GM19438 (cell line): Measurements from ENCODE around the gene RASEF.
"Not testable (repeated sequence)": the region's sequence is repeated elsewhere in the genome, so short reads cannot be mapped to it uniquely, and the experiment has no call there.

ENCODE experiments used
- ATAC-seq: cut with Tn5 transposase; IDR thresholded peaks from one replicate; pipeline ENCODE4 v1.9.1; 2021; ENCODE audit warnings: low read depth; ENCODE audit not compliant: unreplicated experiment

RASEF gene

GRCh38 chr9:82987370-82988189 is 75.4 kb downstream of the RASEF start:
- no peak for ATAC-seq

- ATAC-seq, result no peak
Observed at GRCh38 chr9:82981552-82981951, 81.4 kb downstream of the RASEF start.

GRCh38 chr9:82975176-82975575 is 87.8 kb downstream of the RASEF start:
- ATAC-seq, result no peak

- no peak for ATAC-seq
Observed at GRCh38 chr9:82972446-82972845, 90.5 kb downstream of the RASEF start.

GRCh38 chr9:82970359-82970758 is 92.6 kb downstream of the RASEF start:
- ATAC-seq, result no peak

- no peak for ATAC-seq
Observed at GRCh38 chr9:82969291-82969690, 93.7 kb downstream of the RASEF start.

- no peak for ATAC-seq
Observed at GRCh38 chr9:82968816-82969215, 94.1 kb downstream of the RASEF start.

- ATAC-seq, result no peak
Observed at GRCh38 chr9:82968388-82968787, 94.6 kb downstream of the RASEF start.

- ATAC-seq, result peak; percentile 94
Observed at GRCh38 chr9:82961504-82962125, 101.3 kb downstream of the RASEF start.

GRCh38 chr9:82957529-82958379 is 105.2 kb downstream of the RASEF start:
- ATAC-seq, result no peak

- ATAC-seq, result no peak
Observed at GRCh38 chr9:82949203-82949602, 113.7 kb downstream of the RASEF start.

GRCh38 chr9:82940376-82940775 is 122.6 kb downstream of the RASEF start:
- ATAC-seq, result no peak

- ATAC-seq, result no peak
Observed at GRCh38 chr9:82939451-82939850, 123.5 kb downstream of the RASEF start.

- no peak for ATAC-seq
Observed at GRCh38 chr9:82938426-82939218, 124.3 kb downstream of the RASEF start.

- not testable (repeated sequence) for ATAC-seq
Observed at GRCh38 chr9:82936561-82936960, 126.4 kb downstream of the RASEF start.

GRCh38 chr9:82934949-82935348 is 128.0 kb downstream of the RASEF start:
- ATAC-seq, result no peak

- ATAC-seq, result not testable (repeated sequence)
Observed at GRCh38 chr9:82934025-82934424, 128.9 kb downstream of the RASEF start.

GRCh38 chr9:82930116-82930515 is 132.8 kb downstream of the RASEF start:
- ATAC-seq, result no peak
